Mucosa of descending colon (tissue), 3 donors: Measurements from ENCODE around the gene NALF2. TPM values are rescaled to one million over a fixed set of nuclear protein-coding genes. Genes with fewer than 3 reads are reported as not detected.

Experiments
- ATAC-seq: fragments of 200-7000 bp; cut with Tn5 transposase; one replicate; pipeline ENCODE4 v1.9.1; 2020; ENCODE audit warnings: mild to moderate bottlenecking, moderate library complexity
- DNase-seq, 3 donors: peaks; one replicate each; pipeline ENCODE4 v3.0.0-alpha.2; 2020
- H3K36me3 ChIP-seq: fragments of 200-600 bp; one replicate; pipeline ENCODE4 v1.8.0; 2021; ENCODE audit warnings: low read depth, mild to moderate bottlenecking
- H3K4me1 ChIP-seq: fragments of 200-600 bp; one replicate; pipeline ENCODE4 v1.8.0; 2021; ENCODE audit warnings: low read depth, mild to moderate bottlenecking
- H3K4me3 ChIP-seq: fragments of 200-600 bp; one replicate; pipeline ENCODE4 v1.8.0; 2021; ENCODE audit warnings: mild to moderate bottlenecking
- H3K9me3 ChIP-seq: fragments of 200-600 bp; one replicate; pipeline ENCODE4 v1.8.0; 2021; ENCODE audit warnings: mild to moderate bottlenecking
- intact Hi-C, 2 donors: fragments of 100-400 bp; cut with DNase I in 1 of 2; cut with micrococcal nuclease in 1 of 2; formaldehyde crosslinking; loops; one replicate each; pipeline versions ENCODE4 v1.11.0 to v1.11.1; 2022; cut with DNase I, micrococcal nuclease
- total RNA-seq, 3 donors: library from RNA; stranded (reverse); fragmentation: NEBNext Ultra II Directional in 2 of 3; extraction: Animal tissue kit (Norgen Biotek cat#: 25700) in 2 of 3; gene quantifications; one replicate each; pipeline versions ENCODE4 v1.2.1 to v1.2.4, GENCODE V29; 2021 to 2023
- TF ChIP-seq, protein P1 (sequence below): fragments of 200-600 bp; IDR thresholded peaks from one replicate; pipeline ENCODE4 v1.8.0; 2022; ENCODE audit warnings: antibody characterized with exemption, mild to moderate bottlenecking
- donor health status: DM: no; HTN: no; CAD: no; lungs with moderate emphysema.
- donor health status: DM: no; HTN: no; CAD: no.
- donor health status: DM: no; HTN: yes; CAD: no.

Gene NALF2
- total RNA-seq, 3 donors from 2014 or later: 0.22 to 0.98 (median 0.51) TPM

- ATAC-seq: no peak
- no peaks in the 10 kb centered on the region for H3K9me3 ChIP-seq
- TF ChIP-seq, protein P1, sequence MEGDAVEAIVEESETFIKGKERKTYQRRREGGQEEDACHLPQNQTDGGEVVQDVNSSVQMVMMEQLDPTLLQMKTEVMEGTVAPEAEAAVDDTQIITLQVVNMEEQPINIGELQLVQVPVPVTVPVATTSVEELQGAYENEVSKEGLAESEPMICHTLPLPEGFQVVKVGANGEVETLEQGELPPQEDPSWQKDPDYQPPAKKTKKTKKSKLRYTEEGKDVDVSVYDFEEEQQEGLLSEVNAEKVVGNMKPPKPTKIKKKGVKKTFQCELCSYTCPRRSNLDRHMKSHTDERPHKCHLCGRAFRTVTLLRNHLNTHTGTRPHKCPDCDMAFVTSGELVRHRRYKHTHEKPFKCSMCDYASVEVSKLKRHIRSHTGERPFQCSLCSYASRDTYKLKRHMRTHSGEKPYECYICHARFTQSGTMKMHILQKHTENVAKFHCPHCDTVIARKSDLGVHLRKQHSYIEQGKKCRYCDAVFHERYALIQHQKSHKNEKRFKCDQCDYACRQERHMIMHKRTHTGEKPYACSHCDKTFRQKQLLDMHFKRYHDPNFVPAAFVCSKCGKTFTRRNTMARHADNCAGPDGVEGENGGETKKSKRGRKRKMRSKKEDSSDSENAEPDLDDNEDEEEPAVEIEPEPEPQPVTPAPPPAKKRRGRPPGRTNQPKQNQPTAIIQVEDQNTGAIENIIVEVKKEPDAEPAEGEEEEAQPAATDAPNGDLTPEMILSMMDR: no peak
- no peaks in the 10 kb centered on the region for H3K36me3 ChIP-seq
- intact Hi-C loops: loop anchor here in 1 of 2 donors (10.0 kb wide), 1 partner anchor 585 kb away; no protein-coding TSS in a partner anchor
- no peaks in the 10 kb centered on the region for H3K4me1 ChIP-seq
- DNase-seq: no peak
- H3K4me3 ChIP-seq: no peak overlapping the region
Measured at GRCh38 chrX:69510137-69510715, 6.1 kb downstream of the NALF2 start.

- ATAC-seq: no peak
- Histone ChIP-seq H3K4me3 (no peak overlapping the region), H3K4me1 (no peaks in the 10 kb centered on the region), H3K36me3 (no peaks in the 10 kb centered on the region), H3K9me3 (no peaks in the 10 kb centered on the region)
- TF ChIP-seq, protein P1: no peak
- intact Hi-C loops: loop anchor here in 1 of 2 donors (10.0 kb wide), 1 partner anchor 584 kb away; no protein-coding TSS in a partner anchor
- DNase-seq: no peak
Measured at GRCh38 chrX:69510914-69511513, 6.9 kb downstream of the NALF2 start.

DNA sequence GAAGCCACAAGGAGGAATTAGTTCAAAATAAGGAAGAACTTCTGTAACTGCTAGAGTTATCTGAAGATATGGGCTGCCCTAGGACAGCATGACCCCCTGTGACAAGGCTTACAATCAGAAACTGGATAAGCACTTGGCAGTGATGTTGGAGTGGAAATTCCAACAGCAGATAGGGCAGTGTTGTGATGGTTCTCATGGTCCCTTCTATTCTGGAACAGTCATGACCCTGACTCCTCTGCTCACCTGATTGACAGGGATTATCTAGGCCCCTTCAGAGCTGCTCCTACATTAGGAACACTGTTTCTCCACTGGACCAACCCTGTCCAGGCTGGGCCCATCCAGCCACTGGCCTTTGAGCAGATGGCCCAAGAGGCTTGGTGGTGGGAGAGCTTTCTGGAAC is 17.9 kb downstream of the NALF2 start:
- no peaks in the 10 kb centered on the region for H3K9me3 ChIP-seq
- TF ChIP-seq, protein P1: no peak
- no peak for DNase-seq
- H3K4me3 ChIP-seq: no peak overlapping the region
- H3K4me1 ChIP-seq: no peaks in the 10 kb centered on the region
- no peaks in the 10 kb centered on the region for H3K36me3 ChIP-seq
- intact Hi-C loops: no loop called here
- ATAC-seq: no peak

DNA sequence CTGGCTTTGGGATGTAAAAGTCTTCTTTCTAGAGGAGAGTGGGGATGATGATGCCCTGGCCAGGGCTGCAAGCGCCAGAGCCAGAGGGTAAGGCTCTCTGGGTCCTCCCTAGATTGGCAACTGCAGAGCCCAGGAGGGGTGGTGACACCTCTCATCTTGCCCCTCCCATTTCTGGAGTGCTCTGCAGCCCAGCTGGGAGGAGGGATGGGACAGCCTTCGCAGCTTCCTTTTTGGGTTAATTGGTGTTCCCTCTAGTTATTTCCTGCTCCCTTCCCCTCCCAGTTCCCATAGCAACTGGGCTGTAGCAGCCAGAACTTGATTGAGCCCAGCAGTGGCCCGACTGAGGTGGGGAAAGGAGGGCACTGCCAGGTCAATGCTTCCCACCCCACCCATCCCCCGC is 19.2 kb downstream of the NALF2 start:
- DNase-seq: no peak
- TF ChIP-seq, protein P1: no peak
- ATAC-seq: no peak
- intact Hi-C loops: no loop called here
- Histone ChIP-seq H3K36me3 (no peaks in the 10 kb centered on the region), H3K9me3 (no peaks in the 10 kb centered on the region), H3K4me3 (no peak overlapping the region), H3K4me1 (no peaks in the 10 kb centered on the region)

DNA sequence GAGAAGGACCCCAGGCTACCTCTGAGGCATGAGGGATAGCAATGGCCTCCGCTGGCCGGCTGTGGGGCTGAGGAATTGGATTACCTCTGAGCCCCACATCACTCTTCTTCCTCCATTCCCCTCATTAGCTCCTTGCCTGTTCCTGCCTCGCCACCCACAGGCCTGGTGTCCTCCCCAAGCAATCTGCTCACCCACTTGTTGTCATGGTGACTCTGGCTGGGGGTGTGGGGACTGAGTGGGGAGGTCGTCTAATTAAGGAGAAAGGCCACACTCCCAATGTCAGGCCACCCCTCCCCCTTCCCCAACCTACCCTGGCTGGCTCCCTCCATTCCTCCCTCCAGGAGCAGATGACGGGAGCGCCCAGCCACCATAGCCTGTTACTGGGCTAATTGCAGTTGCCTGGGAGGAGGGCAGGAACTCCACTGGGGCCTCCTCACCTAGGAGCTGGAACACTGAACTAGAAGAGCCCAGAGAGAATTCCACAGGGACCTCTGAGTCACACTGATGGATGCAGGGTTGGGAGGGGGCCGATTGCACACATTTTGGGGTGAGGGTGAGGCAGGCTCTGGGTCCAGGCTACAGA is 20.7 kb downstream of the NALF2 start:
- DNase-seq (no peak), ATAC-seq (no peak)
- Histone ChIP-seq H3K36me3 (no peaks in the 10 kb centered on the region), H3K4me1 (no peaks in the 10 kb centered on the region), H3K9me3 (no peaks in the 10 kb centered on the region), H3K4me3 (no peak overlapping the region)
- TF ChIP-seq, protein P1: no peak
- intact Hi-C loops: no loop called here
